ENCODE measurements around the gene ABLIM3. TPM values are rescaled to one million over a fixed set of nuclear protein-coding genes. Genes with fewer than 3 reads are reported as not detected.

The ABLIM3 gene
- total RNA-seq, 1 donor from 2014 or later: 0.64 TPM

- no peaks in the 10 kb centered on the region for H3K4me1 Mint-ChIP-seq (ENCODE audit: unreplicated experiment)
- TF ChIP-seq CTCF (IDR thresholded peaks at IDR 0.05): peak; percentile 49
- no peak overlapping the region for H3K4me3 Mint-ChIP-seq (ENCODE audit: unreplicated experiment)
- DNase-seq (ENCODE audit: extremely low spot score, unreplicated experiment): no peak
- H3K9me3 Mint-ChIP-seq (ENCODE audit: unreplicated experiment): peaks cover 17% of the 10 kb centered on the region
- H3K36me3 Mint-ChIP-seq (ENCODE audit: unreplicated experiment): peaks cover 2% of the 10 kb centered on the region
- no peak overlapping the region for H3K27ac Mint-ChIP-seq (ENCODE audit: unreplicated experiment)
- peaks cover 12% of the 10 kb centered on the region for H3K27me3 Mint-ChIP-seq (ENCODE audit: unreplicated experiment)
Observed at GRCh38 chr5:149265597-149265996, 124.3 kb downstream of the ABLIM3 start.

- peaks cover 9% of the 10 kb centered on the region for H3K4me1 Mint-ChIP-seq (ENCODE audit: unreplicated experiment)
- no peak overlapping the region for H3K27ac Mint-ChIP-seq (ENCODE audit: unreplicated experiment)
- peaks cover 12% of the 10 kb centered on the region for H3K27me3 Mint-ChIP-seq (ENCODE audit: unreplicated experiment)
- no peak overlapping the region for H3K4me3 Mint-ChIP-seq (ENCODE audit: unreplicated experiment)
- H3K9me3 Mint-ChIP-seq (ENCODE audit: unreplicated experiment): peaks cover 17% of the 10 kb centered on the region
- H3K36me3 Mint-ChIP-seq (ENCODE audit: unreplicated experiment): peaks cover 2% of the 10 kb centered on the region
- DNase-seq (ENCODE audit: extremely low spot score, unreplicated experiment): no peak
- no peak for TF ChIP-seq CTCF (IDR thresholded peaks at IDR 0.05)
Observed at GRCh38 chr5:149267241-149267973, 126.1 kb downstream of the ABLIM3 start.

- no peak for DNase-seq (ENCODE audit: extremely low spot score, unreplicated experiment)
- Mint-ChIP-seq H3K27me3 (ENCODE audit: unreplicated experiment) (peaks cover 7% of the 10 kb centered on the region), H3K4me1 (ENCODE audit: unreplicated experiment) (peaks cover 11% of the 10 kb centered on the region), H3K4me3 (ENCODE audit: unreplicated experiment) (no peak overlapping the region), H3K36me3 (ENCODE audit: unreplicated experiment) (peaks cover 2% of the 10 kb centered on the region), H3K27ac (ENCODE audit: unreplicated experiment) (no peak overlapping the region), H3K9me3 (ENCODE audit: unreplicated experiment) (peaks cover 17% of the 10 kb centered on the region)
- peak; percentile 73 for TF ChIP-seq CTCF (IDR thresholded peaks at IDR 0.05)
Observed at GRCh38 chr5:149268928-149269557, 127.8 kb downstream of the ABLIM3 start.

- Mint-ChIP-seq H3K4me3 (ENCODE audit: unreplicated experiment) (peak overlapping the region; percentile 75), H3K27me3 (ENCODE audit: unreplicated experiment) (no peaks in the 10 kb centered on the region), H3K36me3 (ENCODE audit: unreplicated experiment) (peaks cover 2% of the 10 kb centered on the region), H3K4me1 (ENCODE audit: unreplicated experiment) (peaks cover 11% of the 10 kb centered on the region), H3K27ac (ENCODE audit: unreplicated experiment) (no peak overlapping the region), H3K9me3 (ENCODE audit: unreplicated experiment) (peaks cover 17% of the 10 kb centered on the region)
- DNase-seq (ENCODE audit: extremely low spot score, unreplicated experiment): no peak
- no peak for TF ChIP-seq CTCF (IDR thresholded peaks at IDR 0.05)
Observed at GRCh38 chr5:149271195-149271715, 130.0 kb downstream of the ABLIM3 start.
